ENCODE data around the gene RIPK4.
"Not testable (repeated sequence)": the region's sequence is repeated elsewhere in the genome, so short reads cannot be mapped to it uniquely, and the experiment has no call there.

The RIPK4 gene

GRCh38 chr21:41714299-41714865 lies 52.5 kb downstream of the RIPK4 start:
- not testable (repeated sequence) for DNase-seq (ENCODE audit: low spot score)

- DNase-seq (ENCODE audit: low spot score): no peak
Observed at GRCh38 chr21:41713495-41714281, 53.2 kb downstream of the RIPK4 start.

GRCh38 chr21:41712730-41713129 lies 54.1 kb downstream of the RIPK4 start:
- DNase-seq (ENCODE audit: low spot score): no peak

- no peak for DNase-seq (ENCODE audit: low spot score)
Observed at GRCh38 chr21:41712201-41712600, 54.7 kb downstream of the RIPK4 start.

GRCh38 chr21:41711416-41712007 lies 55.3 kb downstream of the RIPK4 start:
- DNase-seq (ENCODE audit: low spot score): no peak

GRCh38 chr21:41710823-41711160 lies 56.1 kb downstream of the RIPK4 start:
- no peak for DNase-seq (ENCODE audit: low spot score)

- DNase-seq (ENCODE audit: low spot score): no peak
Observed at GRCh38 chr21:41709965-41710822, 56.7 kb downstream of the RIPK4 start.

GRCh38 chr21:41709166-41709565 lies 57.7 kb downstream of the RIPK4 start:
- no peak for DNase-seq (ENCODE audit: low spot score)

- DNase-seq (ENCODE audit: low spot score): no peak
Observed at GRCh38 chr21:41707960-41708330, 58.9 kb downstream of the RIPK4 start.

GRCh38 chr21:41707231-41707959 lies 59.5 kb downstream of the RIPK4 start:
- DNase-seq (ENCODE audit: low spot score): no peak

GRCh38 chr21:41706678-41707077 lies 60.2 kb downstream of the RIPK4 start:
- DNase-seq (ENCODE audit: low spot score): no peak

- no peak for DNase-seq (ENCODE audit: low spot score)
Observed at GRCh38 chr21:41706263-41706639, 60.6 kb downstream of the RIPK4 start.

- DNase-seq (ENCODE audit: low spot score): no peak
Observed at GRCh38 chr21:41705546-41706262, 61.1 kb downstream of the RIPK4 start.

- no peak for DNase-seq (ENCODE audit: low spot score)
Observed at GRCh38 chr21:41703857-41704501, 62.9 kb downstream of the RIPK4 start.

GRCh38 chr21:41701749-41702148 lies 65.1 kb downstream of the RIPK4 start:
- no peak for DNase-seq (ENCODE audit: low spot score)

GRCh38 chr21:41699311-41699710 lies 67.5 kb downstream of the RIPK4 start:
- no peak for DNase-seq (ENCODE audit: low spot score)

- no peak for DNase-seq (ENCODE audit: low spot score)
Observed at GRCh38 chr21:41698071-41698470, 68.8 kb downstream of the RIPK4 start.

GRCh38 chr21:41695513-41695912 lies 71.3 kb downstream of the RIPK4 start:
- DNase-seq (ENCODE audit: low spot score): no peak

GRCh38 chr21:41694042-41694441 lies 72.8 kb downstream of the RIPK4 start:
- not testable (repeated sequence) for DNase-seq (ENCODE audit: low spot score)

- no peak for DNase-seq (ENCODE audit: low spot score)
Observed at GRCh38 chr21:41692185-41692565, 74.7 kb downstream of the RIPK4 start.

Data from germinal center (tissue), 1 donor.